ENCODE measurements around the gene XPC.

DNA sequence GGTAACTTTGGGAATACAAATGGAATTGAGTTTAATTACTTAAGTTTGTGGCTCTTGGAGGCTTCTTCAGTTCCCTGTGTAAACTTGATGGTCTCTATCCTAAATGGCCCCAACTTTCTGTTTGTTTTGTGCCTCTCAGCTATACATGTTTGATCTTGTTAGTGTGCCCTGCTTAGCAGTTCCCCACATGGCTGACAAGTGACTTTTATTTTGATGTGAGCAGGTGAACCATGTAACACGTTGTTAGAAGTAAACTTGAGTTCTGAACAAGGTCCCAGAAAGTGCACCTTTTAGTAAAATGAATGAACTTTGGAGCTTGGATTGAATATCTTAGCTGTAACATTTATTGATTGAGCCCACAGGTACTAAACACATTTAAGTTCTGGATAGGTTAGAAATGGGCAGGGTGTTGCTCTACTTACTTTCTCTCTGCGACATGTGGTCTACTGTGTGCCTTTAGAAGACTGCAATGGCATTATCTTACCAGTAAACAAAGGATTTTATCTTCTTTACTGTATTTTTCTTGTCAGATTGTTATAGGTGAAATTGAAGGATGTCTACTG is 4.7 kb upstream of the XPC start:
- TF ChIP-seq POLR2A (IDR thresholded peaks at IDR 0.05) (no peak), POLR2AphosphoS5 (IDR thresholded peaks at IDR 0.05) (no peak)
- TF ChIP-seq, protein P1, sequence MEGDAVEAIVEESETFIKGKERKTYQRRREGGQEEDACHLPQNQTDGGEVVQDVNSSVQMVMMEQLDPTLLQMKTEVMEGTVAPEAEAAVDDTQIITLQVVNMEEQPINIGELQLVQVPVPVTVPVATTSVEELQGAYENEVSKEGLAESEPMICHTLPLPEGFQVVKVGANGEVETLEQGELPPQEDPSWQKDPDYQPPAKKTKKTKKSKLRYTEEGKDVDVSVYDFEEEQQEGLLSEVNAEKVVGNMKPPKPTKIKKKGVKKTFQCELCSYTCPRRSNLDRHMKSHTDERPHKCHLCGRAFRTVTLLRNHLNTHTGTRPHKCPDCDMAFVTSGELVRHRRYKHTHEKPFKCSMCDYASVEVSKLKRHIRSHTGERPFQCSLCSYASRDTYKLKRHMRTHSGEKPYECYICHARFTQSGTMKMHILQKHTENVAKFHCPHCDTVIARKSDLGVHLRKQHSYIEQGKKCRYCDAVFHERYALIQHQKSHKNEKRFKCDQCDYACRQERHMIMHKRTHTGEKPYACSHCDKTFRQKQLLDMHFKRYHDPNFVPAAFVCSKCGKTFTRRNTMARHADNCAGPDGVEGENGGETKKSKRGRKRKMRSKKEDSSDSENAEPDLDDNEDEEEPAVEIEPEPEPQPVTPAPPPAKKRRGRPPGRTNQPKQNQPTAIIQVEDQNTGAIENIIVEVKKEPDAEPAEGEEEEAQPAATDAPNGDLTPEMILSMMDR (IDR thresholded peaks at IDR 0.05), result no peak
